ENCODE results near the gene OBSL1. TPM values are rescaled to one million over a fixed set of nuclear protein-coding genes. Genes with fewer than 3 reads are reported as not detected.

Gene OBSL1
- total RNA-seq, 1 donor from 2014 or later: 165 TPM

- ATAC-seq (ENCODE audit: poor library complexity) (no peak), DNase-seq (no peak)
- intact Hi-C loops (cut with DNase I): no loop called here
Observed at GRCh38 chr2:219557320-219557719, 14.0 kb downstream of the OBSL1 start.

DNA sequence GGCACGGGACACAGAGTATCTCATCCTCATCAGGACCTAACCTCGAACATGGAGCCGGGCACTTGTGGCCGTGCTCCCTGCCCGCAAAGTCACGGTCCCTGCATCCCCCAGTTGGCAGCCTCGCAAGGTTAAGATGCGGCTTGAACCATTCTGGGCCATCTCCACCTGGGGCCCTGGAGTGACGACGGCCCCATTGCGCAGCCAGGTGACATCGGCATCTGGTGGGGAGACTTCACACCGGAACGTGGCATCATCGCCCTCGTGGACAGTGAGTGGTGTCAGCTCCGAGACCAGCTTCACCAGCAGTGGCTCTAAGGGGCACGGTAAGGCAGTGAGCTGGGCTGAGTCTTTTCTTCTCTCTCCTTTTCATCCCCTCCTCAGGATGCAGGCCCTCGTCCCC lies 14.9 kb downstream of the OBSL1 start:
- DNase-seq: no peak
- intact Hi-C loops (cut with DNase I): no loop called here
- ATAC-seq (ENCODE audit: poor library complexity): no peak

- DNase-seq (peak; percentile 40), ATAC-seq (ENCODE audit: poor library complexity) (no peak)
- intact Hi-C loops (cut with DNase I): no loop called here
Observed at GRCh38 chr2:219555956-219556355, 15.4 kb downstream of the OBSL1 start.

- DNase-seq (no peak), ATAC-seq (ENCODE audit: poor library complexity) (no peak)
- intact Hi-C loops (cut with DNase I): no loop called here
Observed at GRCh38 chr2:219554350-219554749, 17.0 kb downstream of the OBSL1 start.

GRCh38 chr2:219553463-219553963 lies 17.8 kb downstream of the OBSL1 start:
- intact Hi-C loops (cut with DNase I): no loop called here
- DNase-seq: no peak

DNA sequence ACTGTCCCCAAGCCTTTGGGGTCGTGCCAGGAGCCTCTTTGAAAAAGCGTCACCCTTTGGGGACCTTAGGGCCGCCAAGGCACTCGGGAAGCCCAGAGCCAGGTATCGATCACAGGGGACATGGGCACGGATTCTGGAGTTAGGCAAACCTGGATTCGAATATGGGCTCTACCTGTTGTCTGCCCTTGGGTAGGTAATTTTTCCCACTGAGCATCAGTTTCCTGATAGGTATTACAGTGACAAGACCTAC lies 18.2 kb downstream of the OBSL1 start:
- intact Hi-C loops (cut with DNase I): no loop called here
- ATAC-seq (ENCODE audit: poor library complexity) (no peak), DNase-seq (no peak)

More at GRCh38 chr2:219553463-219553963, 17.8 kb downstream of the OBSL1 start:
- no peak for ATAC-seq (ENCODE audit: poor library complexity)

- ATAC-seq (ENCODE audit: poor library complexity): peak; percentile 95
- intact Hi-C loops (cut with DNase I): no loop called here
- DNase-seq: peak; percentile 90
Observed at GRCh38 chr2:219552382-219553167, 18.8 kb downstream of the OBSL1 start.

GRCh38 chr2:219551441-219552381 lies 19.6 kb downstream of the OBSL1 start:
- ATAC-seq (ENCODE audit: poor library complexity): peak; percentile 1
- intact Hi-C loops (cut with DNase I): no loop called here
- no peak for DNase-seq

DNA sequence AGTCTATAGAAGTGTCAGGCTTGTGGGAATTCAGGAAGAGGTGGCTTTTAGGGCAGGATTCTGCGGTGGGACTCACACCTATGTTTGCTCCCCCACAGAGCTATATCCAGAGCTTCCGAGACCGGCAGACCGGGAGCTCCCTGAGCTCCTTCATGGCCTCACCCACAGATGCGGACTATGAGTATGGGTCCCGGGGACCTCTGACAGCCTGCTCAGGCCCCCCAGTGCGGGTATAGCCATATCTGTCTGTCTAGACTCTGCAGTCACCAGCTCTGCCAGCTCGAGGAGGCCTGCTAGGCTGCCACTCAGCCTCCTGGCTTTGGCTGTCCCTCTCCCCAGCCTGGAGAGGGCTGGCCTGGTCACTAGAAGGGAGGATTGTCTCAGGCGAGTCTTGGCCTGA lies 21.7 kb downstream of the OBSL1 start:
- DNase-seq: no peak

GRCh38 chr2:219548990-219549389 lies 22.3 kb downstream of the OBSL1 start:
- no peak for DNase-seq
- intact Hi-C loops (cut with DNase I): no loop called here
- no peak for ATAC-seq (ENCODE audit: poor library complexity)

More for the DNA sequence above, 21.7 kb downstream of the OBSL1 start:
- intact Hi-C loops (cut with DNase I): no loop called here
- ATAC-seq (ENCODE audit: poor library complexity): no peak

DNA sequence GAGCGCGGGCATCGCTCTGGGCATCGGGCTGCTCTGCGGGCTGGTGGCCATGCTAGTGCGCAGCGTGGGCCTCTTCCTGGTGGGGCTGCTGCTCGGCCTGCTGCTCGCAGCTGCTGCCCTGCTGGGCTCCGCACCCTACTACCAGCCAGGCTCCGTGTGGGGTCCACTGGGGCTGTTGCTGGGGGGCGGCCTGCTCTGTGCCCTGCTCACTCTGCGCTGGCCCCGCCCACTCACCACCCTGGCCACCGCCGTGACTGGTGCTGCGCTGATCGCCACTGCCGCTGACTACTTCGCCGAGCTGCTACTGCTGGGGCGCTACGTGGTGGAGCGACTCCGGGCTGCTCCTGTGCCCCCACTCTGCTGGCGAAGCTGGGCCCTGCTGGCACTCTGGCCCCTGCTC lies 23.7 kb downstream of the OBSL1 start:
- intact Hi-C loops (cut with DNase I): no loop called here
- ATAC-seq (ENCODE audit: poor library complexity) (no peak), DNase-seq (no peak)

DNA sequence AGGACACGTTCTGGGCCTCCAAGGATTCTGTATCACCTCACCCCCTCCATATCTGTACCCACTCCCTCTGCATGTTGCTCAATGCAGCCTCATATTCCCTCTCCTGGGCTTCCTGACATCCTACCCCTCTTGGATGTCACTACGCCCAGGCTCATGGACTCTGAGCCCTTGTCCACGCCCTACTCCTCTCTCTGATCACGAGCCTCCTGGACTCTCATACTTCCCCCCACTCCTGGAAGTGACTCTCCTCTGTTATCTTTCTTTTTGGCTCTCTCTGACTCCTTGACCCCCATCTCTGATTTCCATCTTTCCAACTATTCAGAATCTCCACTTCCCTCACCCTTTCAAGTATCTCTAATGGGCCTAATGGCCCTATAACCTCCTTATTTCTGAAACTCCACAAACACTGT lies 25.4 kb downstream of the OBSL1 start:
- ATAC-seq (ENCODE audit: poor library complexity): no peak
- DNase-seq: no peak
- intact Hi-C loops (cut with DNase I): no loop called here

DNA sequence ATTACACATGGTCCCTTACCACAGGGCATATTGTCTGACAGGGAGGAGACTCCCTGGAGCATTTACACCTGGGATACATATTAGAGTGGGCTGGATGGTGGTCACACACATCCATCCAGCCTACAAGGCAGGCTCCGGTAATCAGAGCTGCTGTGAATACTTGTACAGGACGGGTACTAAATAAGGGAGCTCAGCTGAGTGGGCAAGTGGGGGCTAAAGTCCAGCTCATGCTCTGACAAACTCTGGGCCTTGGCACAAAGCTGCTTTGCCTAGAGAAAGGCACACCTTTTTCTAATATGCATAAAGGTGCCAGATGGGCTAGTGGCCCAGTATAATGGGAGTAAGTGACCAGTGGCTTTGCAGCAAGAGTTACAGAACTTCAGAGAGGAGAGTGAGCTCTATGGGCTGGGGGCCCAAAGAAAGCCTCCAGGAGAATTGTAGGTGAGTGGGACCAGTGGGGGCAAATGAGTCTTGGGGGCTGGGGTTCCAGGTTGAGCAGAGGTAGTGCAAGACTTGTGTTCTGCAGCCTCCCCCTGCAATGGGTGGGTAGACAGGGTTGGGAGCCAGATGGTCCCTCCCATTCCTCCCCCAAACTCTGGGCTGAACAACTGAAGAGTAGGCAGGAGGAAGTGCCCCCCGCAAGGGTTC lies 25.9 kb downstream of the OBSL1 start:
- intact Hi-C loops (cut with DNase I): no loop called here
- no peak for DNase-seq
- no peak for ATAC-seq (ENCODE audit: poor library complexity)

DNA sequence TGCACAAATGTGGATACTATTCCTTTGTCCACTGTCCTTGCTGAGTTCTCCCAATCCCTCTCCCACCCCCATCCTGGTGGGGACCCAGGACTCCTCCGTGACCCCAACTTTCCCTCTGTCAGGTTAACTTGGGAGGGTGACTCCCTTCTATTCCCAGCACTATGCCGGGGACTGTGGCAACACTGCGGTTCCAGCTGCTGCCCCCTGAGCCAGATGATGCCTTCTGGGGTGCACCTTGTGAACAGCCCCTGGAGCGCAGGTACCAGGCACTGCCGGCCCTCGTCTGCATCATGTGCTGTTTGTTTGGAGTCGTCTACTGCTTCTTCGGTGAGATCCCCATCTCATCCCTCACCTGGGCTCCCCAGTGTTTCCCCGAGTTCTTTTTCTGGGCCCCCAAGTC lies 26.8 kb downstream of the OBSL1 start:
- intact Hi-C loops (cut with DNase I): loop anchor here (5.0 kb wide), 2 partner anchors 98 to 143 kb away; no protein-coding TSS in a partner anchor
- ATAC-seq (ENCODE audit: poor library complexity) (no peak), DNase-seq (no peak)

DNA sequence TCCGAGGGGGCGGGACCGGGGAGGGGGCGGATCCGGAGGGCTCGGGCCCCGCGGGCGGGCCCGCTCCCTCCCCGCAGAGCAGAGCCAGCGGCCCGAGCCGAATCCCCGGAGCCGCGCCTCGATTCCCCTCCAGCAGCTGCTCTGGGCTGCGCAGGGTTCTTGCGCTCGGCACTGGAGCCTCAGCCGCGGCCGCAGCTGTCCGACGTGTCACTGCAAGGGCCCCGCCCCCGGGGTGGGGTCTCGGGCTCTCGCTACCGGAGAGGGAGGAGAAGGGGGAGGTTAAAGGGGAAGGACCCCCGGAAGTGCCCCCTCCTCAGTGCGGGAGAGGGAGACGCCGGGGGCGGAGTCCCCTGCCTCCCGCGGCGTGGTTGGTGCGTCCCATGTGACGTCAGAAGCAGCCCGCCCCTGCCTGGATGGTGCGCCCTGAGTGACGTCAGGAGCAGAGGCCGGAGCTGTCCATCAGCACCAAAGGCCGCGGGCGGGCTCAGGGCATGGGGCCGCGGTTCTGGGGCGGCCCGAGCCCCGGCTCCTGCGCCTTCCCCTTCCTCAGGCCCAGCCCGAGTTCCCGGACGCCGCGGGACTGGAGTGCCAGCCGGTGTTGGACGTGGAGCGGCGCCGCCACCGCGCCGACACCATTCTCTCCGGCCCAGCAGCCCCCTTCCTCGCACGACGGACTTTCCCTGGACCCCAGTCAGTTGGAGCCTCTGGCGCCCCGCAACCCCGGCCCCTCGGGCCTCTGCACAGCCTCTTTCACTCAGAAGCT lies 27.6 kb downstream of the OBSL1 start, which contains the start of the genes CHPF and TMEM198:
TSS of gene CHPF (minus strand) at position 214 of the 763 bp plus-strand sequence. CDS start 271 bp downstream, outside the sequence.
TSS of gene TMEM198 (plus strand) at position 433 of the 763 bp plus-strand sequence. CDS start 700 bp downstream, outside the sequence.
- ATAC-seq (ENCODE audit: poor library complexity) (peak; percentile 92), DNase-seq (peak; percentile 99)
- intact Hi-C loops (cut with DNase I): loop anchor here (5.0 kb wide), 2 partner anchors 99 to 144 kb away; no protein-coding TSS in a partner anchor

DNA sequence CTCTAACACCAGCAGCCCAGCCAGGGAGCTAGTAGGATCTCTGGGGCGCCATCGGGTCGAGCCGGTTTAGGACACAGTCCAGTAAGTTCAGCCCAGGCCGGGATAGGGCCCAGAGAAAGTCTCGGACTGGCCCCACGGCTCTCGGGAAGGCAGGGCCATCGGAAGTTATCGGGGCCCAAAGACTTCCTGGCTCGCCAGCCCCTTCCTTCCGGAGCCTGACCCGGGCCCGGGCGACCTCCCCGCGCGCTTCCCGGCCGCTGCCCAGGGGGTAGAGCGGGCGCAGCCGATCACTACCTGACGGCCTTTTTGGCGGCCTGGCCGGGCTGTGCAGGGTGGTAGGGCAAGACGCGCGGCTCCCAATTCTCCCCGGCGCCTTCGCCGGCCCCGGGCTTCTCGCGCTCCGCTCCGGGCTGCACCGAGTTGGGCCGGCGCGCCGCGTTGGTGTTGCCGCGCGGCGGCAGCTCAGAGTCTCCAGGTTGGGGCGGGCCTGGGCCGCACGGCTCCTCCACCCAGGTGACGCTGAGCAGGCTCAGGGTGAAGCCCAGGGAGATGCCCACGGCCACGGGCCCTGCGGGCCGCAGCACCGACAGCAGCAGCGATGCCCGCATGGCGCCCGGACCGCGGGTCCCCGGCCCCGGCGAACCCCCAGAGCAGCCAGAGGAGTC lies 28.3 kb downstream of the OBSL1 start:
- intact Hi-C loops (cut with DNase I): loop anchor here (5.0 kb wide), 2 partner anchors 99 to 144 kb away; no protein-coding TSS in a partner anchor
- no peak for DNase-seq

DNA sequence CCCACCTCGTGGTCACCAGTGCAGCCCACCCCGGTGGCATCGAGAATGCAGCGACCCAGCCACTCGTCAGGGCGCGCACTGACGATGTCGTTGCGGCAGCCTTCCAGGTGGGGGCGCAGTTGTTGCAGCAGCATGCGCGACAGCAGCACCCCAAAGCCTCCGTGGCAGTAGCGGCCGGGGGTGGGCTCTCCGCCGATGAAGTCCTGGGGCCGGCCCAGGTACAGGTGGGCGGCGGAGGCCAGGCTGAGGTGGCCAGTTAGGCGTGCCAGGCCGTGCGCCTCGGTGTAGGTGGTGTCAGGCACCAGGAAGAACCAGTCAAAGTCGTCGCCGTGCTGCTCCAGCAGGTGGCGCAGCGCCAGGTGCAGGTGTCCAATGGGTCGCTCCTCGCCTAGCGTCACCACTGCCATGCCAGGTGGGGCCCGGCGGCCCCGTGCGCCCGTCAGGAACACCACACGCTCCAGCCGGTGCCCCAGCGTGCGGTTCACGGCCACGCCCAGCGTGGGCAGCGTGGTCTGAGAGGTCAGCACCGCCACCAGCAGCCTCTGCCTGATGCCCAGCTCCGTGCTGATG lies 29.6 kb downstream of the OBSL1 start:
- ATAC-seq (ENCODE audit: poor library complexity): peak; percentile 33
- DNase-seq: peak; percentile 88
- intact Hi-C loops (cut with DNase I): loop anchor here (5.0 kb wide), 2 partner anchors 101 to 146 kb away; no protein-coding TSS in a partner anchor

More for the DNA sequence above, 28.3 kb downstream of the OBSL1 start:
- ATAC-seq (ENCODE audit: poor library complexity): peak; percentile 48
